ENCODE data around the gene ADRB1. TPM values are rescaled to one million over a fixed set of nuclear protein-coding genes. Genes with fewer than 3 reads are reported as not detected.

ADRB1 gene
- total and polyA plus RNA-seq, 4 donors, result 0.05 to 0.17 (median 0.16) TPM; not detected in 1

DNA sequence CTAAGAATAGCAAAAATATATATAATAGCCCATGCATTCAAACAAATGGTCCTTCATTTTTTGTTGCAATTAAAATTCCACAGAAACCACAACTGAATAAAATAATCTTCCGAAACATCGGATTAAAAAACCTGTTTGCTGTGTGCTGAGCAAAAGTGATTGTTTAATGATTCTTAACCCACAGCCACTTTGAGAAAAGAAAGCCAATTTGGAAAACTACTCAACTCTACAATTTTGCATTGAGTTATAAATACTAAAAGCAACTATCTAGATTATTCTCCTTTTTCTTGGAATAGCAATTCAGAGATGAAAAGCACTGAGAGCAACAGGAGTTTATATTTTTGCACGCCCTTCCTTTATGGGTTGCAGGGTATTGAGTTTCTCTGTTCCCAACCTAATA is 8.0 kb downstream of the ADRB1 start:
- no peak for TF ChIP-seq HNF4A (conservative IDR thresholded peaks at IDR 0.05)
- TF ChIP-seq NR2F2 (IDR thresholded peaks at IDR 0.05), result no peak
- no peak for TF ChIP-seq TAF1 (conservative IDR thresholded peaks at IDR 0.05)
- no peak for TF ChIP-seq HNF4G (IDR thresholded peaks at IDR 0.05)
- TF ChIP-seq, protein P1, sequence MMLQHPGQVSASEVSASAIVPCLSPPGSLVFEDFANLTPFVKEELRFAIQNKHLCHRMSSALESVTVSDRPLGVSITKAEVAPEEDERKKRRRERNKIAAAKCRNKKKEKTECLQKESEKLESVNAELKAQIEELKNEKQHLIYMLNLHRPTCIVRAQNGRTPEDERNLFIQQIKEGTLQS (IDR thresholded peaks at IDR 0.05), result no peak
- TF ChIP-seq RXRA (IDR thresholded peaks at IDR 0.05), result no peak
- TF ChIP-seq FOXA2 (IDR thresholded peaks at IDR 0.05), result no peak
- no peak for TF ChIP-seq FOXA1 (IDR thresholded peaks at IDR 0.05)
- TF ChIP-seq, protein P2, sequence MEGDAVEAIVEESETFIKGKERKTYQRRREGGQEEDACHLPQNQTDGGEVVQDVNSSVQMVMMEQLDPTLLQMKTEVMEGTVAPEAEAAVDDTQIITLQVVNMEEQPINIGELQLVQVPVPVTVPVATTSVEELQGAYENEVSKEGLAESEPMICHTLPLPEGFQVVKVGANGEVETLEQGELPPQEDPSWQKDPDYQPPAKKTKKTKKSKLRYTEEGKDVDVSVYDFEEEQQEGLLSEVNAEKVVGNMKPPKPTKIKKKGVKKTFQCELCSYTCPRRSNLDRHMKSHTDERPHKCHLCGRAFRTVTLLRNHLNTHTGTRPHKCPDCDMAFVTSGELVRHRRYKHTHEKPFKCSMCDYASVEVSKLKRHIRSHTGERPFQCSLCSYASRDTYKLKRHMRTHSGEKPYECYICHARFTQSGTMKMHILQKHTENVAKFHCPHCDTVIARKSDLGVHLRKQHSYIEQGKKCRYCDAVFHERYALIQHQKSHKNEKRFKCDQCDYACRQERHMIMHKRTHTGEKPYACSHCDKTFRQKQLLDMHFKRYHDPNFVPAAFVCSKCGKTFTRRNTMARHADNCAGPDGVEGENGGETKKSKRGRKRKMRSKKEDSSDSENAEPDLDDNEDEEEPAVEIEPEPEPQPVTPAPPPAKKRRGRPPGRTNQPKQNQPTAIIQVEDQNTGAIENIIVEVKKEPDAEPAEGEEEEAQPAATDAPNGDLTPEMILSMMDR (IDR thresholded peaks at IDR 0.05; ENCODE audit: low read depth, low read length, missing input control), result no peak
- no peak for TF ChIP-seq SP1 (IDR thresholded peaks at IDR 0.05)
- no peak for TF ChIP-seq EGR1 (IDR thresholded peaks at IDR 0.05; ENCODE audit: low read depth in 2 of 2)
- TF ChIP-seq, protein P3, sequence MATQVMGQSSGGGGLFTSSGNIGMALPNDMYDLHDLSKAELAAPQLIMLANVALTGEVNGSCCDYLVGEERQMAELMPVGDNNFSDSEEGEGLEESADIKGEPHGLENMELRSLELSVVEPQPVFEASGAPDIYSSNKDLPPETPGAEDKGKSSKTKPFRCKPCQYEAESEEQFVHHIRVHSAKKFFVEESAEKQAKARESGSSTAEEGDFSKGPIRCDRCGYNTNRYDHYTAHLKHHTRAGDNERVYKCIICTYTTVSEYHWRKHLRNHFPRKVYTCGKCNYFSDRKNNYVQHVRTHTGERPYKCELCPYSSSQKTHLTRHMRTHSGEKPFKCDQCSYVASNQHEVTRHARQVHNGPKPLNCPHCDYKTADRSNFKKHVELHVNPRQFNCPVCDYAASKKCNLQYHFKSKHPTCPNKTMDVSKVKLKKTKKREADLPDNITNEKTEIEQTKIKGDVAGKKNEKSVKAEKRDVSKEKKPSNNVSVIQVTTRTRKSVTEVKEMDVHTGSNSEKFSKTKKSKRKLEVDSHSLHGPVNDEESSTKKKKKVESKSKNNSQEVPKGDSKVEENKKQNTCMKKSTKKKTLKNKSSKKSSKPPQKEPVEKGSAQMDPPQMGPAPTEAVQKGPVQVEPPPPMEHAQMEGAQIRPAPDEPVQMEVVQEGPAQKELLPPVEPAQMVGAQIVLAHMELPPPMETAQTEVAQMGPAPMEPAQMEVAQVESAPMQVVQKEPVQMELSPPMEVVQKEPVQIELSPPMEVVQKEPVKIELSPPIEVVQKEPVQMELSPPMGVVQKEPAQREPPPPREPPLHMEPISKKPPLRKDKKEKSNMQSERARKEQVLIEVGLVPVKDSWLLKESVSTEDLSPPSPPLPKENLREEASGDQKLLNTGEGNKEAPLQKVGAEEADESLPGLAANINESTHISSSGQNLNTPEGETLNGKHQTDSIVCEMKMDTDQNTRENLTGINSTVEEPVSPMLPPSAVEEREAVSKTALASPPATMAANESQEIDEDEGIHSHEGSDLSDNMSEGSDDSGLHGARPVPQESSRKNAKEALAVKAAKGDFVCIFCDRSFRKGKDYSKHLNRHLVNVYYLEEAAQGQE (IDR thresholded peaks at IDR 0.05), result no peak
- TF ChIP-seq JUND (IDR thresholded peaks at IDR 0.05), result no peak
- no peak for TF ChIP-seq GABPA (IDR thresholded peaks at IDR 0.05 in 1 of 2, conservative IDR thresholded peaks at IDR 0.05 in 1 of 2)
- TF ChIP-seq, protein P4, sequence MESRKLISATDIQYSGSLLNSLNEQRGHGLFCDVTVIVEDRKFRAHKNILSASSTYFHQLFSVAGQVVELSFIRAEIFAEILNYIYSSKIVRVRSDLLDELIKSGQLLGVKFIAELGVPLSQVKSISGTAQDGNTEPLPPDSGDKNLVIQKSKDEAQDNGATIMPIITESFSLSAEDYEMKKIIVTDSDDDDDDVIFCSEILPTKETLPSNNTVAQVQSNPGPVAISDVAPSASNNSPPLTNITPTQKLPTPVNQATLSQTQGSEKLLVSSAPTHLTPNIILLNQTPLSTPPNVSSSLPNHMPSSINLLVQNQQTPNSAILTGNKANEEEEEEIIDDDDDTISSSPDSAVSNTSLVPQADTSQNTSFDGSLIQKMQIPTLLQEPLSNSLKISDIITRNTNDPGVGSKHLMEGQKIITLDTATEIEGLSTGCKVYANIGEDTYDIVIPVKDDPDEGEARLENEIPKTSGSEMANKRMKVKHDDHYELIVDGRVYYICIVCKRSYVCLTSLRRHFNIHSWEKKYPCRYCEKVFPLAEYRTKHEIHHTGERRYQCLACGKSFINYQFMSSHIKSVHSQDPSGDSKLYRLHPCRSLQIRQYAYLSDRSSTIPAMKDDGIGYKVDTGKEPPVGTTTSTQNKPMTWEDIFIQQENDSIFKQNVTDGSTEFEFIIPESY (IDR thresholded peaks at IDR 0.05), result no peak
- no peak for TF ChIP-seq RAD21 (IDR thresholded peaks at IDR 0.05)
- no peak for TF ChIP-seq YY1 (IDR thresholded peaks at IDR 0.05)
- Histone ChIP-seq H3K36me3 (ENCODE audit: control insufficient read depth in 4 of 4, insufficient read depth in 3 of 4, low read depth in 1 of 4, low read length in 3 of 4) (no peaks in the 10 kb centered on the region), H3K27me3 (ENCODE audit: control insufficient read depth in 4 of 4, insufficient read depth in 4 of 4, low read length in 3 of 4) (no peaks in the 10 kb centered on the region), H3K27ac (ENCODE audit: low read depth in 1 of 2, low read length in 2 of 2) (no peak overlapping the region), H3K9ac (ENCODE audit: low read depth in 1 of 2, low read length in 2 of 2) (no peak overlapping the region), H3K9me3 (ENCODE audit: control insufficient read depth in 4 of 4, low read length in 3 of 4) (no peaks in the 10 kb centered on the region), H3K4me3 (ENCODE audit: low read depth in 1 of 3, low read length in 3 of 3) (no peak overlapping the region), H3K4me1 (ENCODE audit: control insufficient read depth in 4 of 4, insufficient read depth in 4 of 4, low read length in 3 of 4) (no peaks in the 10 kb centered on the region)
- no peak for DNase-seq (ENCODE audit: low spot score)
- 95% methylated on average over 3 of the region's 3 CpGs for WGBS

DNA sequence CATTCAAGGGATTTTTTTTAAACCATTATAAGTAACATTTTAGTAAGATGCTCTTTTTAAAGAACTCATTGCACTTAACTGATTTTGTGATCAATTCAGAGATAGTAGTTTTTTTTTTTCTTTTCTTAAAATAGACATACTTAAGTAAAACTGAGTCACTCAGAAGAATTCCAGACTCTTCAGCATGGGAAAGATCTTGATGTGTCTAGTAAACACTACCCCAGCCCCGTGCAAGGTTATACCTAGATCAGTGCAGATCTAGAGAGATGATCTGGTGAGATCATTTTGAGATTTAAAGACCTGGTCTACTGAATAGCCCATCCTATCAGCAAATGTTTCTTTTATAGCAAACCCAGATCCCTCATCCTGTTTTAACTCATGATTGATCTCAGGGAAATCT is 8.6 kb downstream of the ADRB1 start:
- H3K9ac ChIP-seq (ENCODE audit: low read depth in 1 of 2, low read length in 2 of 2), result no peak overlapping the region
- no peak overlapping the region for H3K27ac ChIP-seq (ENCODE audit: low read depth in 1 of 2, low read length in 2 of 2)
- TF ChIP-seq NR2F2 (IDR thresholded peaks at IDR 0.05) (no peak), GABPA (IDR thresholded peaks at IDR 0.05 in 1 of 2, conservative IDR thresholded peaks at IDR 0.05 in 1 of 2) (no peak), YY1 (IDR thresholded peaks at IDR 0.05) (no peak), HNF4A (conservative IDR thresholded peaks at IDR 0.05) (no peak), FOXA2 (IDR thresholded peaks at IDR 0.05) (no peak), RXRA (IDR thresholded peaks at IDR 0.05) (no peak), EGR1 (IDR thresholded peaks at IDR 0.05; ENCODE audit: low read depth in 2 of 2) (no peak), TAF1 (conservative IDR thresholded peaks at IDR 0.05) (no peak), HNF4G (IDR thresholded peaks at IDR 0.05) (no peak), RAD21 (IDR thresholded peaks at IDR 0.05) (no peak), FOXA1 (IDR thresholded peaks at IDR 0.05) (no peak), JUND (IDR thresholded peaks at IDR 0.05) (no peak)
- TF ChIP-seq, protein P4 (IDR thresholded peaks at IDR 0.05), result no peak
- TF ChIP-seq, protein P2 (IDR thresholded peaks at IDR 0.05; ENCODE audit: low read depth, low read length, missing input control), result no peak
- 54% methylated on average over 1 of the region's 1 CpG for WGBS
- DNase-seq (ENCODE audit: low spot score), result no peak
- no peak overlapping the region for H3K4me3 ChIP-seq (ENCODE audit: low read depth in 1 of 3, low read length in 3 of 3)
- no peaks in the 10 kb centered on the region for H3K27me3 ChIP-seq (ENCODE audit: control insufficient read depth in 4 of 4, insufficient read depth in 4 of 4, low read length in 3 of 4)
- H3K4me1 ChIP-seq (ENCODE audit: control insufficient read depth in 4 of 4, insufficient read depth in 4 of 4, low read length in 3 of 4), result no peaks in the 10 kb centered on the region
- H3K36me3 ChIP-seq (ENCODE audit: control insufficient read depth in 4 of 4, insufficient read depth in 3 of 4, low read depth in 1 of 4, low read length in 3 of 4), result no peaks in the 10 kb centered on the region
- H3K9me3 ChIP-seq (ENCODE audit: control insufficient read depth in 4 of 4, low read length in 3 of 4), result no peaks in the 10 kb centered on the region

All from liver (tissue), 9 donors.